Measurements from ENCODE around the gene NR2C1.

Gene NR2C1

GRCh38 chr12:95089462-95089861 lies 16.0 kb upstream of the NR2C1 start:
- Histone ChIP-seq H2AFZ (ENCODE audit: low read depth, low read length) (no peak overlapping the region), H3K27me3 (ENCODE audit: low read depth, low read length) (peaks cover 69% of the 10 kb centered on the region), H3K79me2 (ENCODE audit: low read length) (no peaks in the 10 kb centered on the region), H3K27ac (ENCODE audit: low read length) (no peak overlapping the region), H3K36me3 (replicated peaks; ENCODE audit: low read depth, low read length) (no peaks in the 10 kb centered on the region), H3K4me3 (ENCODE audit: low read length) (no peak overlapping the region), H4K20me1 (ENCODE audit: insufficient read depth, low read length) (peaks cover 27% of the 10 kb centered on the region; the same call in 1 of the 2 replicates), H3K4me1 (ENCODE audit: low read length) (peaks cover 45% of the 10 kb centered on the region), H3K9me3 (ENCODE audit: insufficient read depth, low read length) (no peaks in the 10 kb centered on the region), H3K9ac (ENCODE audit: low read length) (no peak overlapping the region), H3K4me2 (ENCODE audit: low read length) (no peak overlapping the region; the same call in 1 of the 2 replicates)
- no peak for TF ChIP-seq EZH2phosphoT487 (IDR thresholded peaks at IDR 0.05; ENCODE audit: low read depth)
- TF ChIP-seq CTCF (IDR thresholded peaks at IDR 0.05; ENCODE audit: low read depth, low read length): no peak

DNA sequence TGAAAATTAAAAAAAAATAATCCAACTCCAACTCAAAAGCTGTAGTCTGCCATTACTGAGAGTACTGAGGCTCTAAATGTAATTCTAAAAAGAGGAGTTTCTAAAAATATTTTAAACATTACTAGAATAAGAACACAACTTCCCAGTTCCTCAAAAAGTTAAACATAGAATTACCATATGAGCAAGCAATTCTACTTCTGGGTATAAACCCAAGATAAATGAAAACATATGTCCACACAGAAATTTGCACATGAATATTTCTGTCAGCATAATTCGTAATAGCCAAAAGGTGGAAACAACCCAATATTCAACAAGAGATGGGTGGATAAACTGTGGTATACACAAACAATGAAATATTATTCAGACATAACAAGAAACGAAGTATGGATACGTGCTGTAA lies 15.0 kb upstream of the NR2C1 start:
- peak overlapping the region; percentile 57 for H3K4me2 ChIP-seq (ENCODE audit: low read length)

GRCh38 chr12:95085612-95086011 lies 12.2 kb upstream of the NR2C1 start:
- Histone ChIP-seq H3K4me1 (ENCODE audit: low read length) (peaks cover 41% of the 10 kb centered on the region), H3K27ac (ENCODE audit: low read length) (no peak overlapping the region), H4K20me1 (ENCODE audit: insufficient read depth, low read length) (peaks cover 27% of the 10 kb centered on the region), H3K4me3 (ENCODE audit: low read length) (peak overlapping the region; percentile 32; the same call in 1 of the 2 replicates), H3K9me3 (ENCODE audit: insufficient read depth, low read length) (no peaks in the 10 kb centered on the region), H3K4me2 (ENCODE audit: low read length) (peak overlapping the region; percentile 57), H3K9ac (ENCODE audit: low read length) (no peak overlapping the region), H2AFZ (ENCODE audit: low read depth, low read length) (no peak overlapping the region), H3K27me3 (ENCODE audit: low read depth, low read length) (peaks cover 71% of the 10 kb centered on the region), H3K36me3 (replicated peaks; ENCODE audit: low read depth, low read length) (no peaks in the 10 kb centered on the region), H3K79me2 (ENCODE audit: low read length) (no peaks in the 10 kb centered on the region)
- TF ChIP-seq CTCF (IDR thresholded peaks at IDR 0.05; ENCODE audit: low read depth, low read length) (no peak), EZH2phosphoT487 (IDR thresholded peaks at IDR 0.05; ENCODE audit: low read depth) (no peak)

More for the DNA sequence above, 15.0 kb upstream of the NR2C1 start:
- Histone ChIP-seq H3K9ac (ENCODE audit: low read length) (no peak overlapping the region), H3K4me1 (ENCODE audit: low read length) (peaks cover 45% of the 10 kb centered on the region), H2AFZ (ENCODE audit: low read depth, low read length) (no peak overlapping the region), H3K79me2 (ENCODE audit: low read length) (no peaks in the 10 kb centered on the region), H3K9me3 (ENCODE audit: insufficient read depth, low read length) (no peaks in the 10 kb centered on the region), H3K27ac (ENCODE audit: low read length) (no peak overlapping the region), H3K27me3 (ENCODE audit: low read depth, low read length) (peaks cover 77% of the 10 kb centered on the region), H3K36me3 (replicated peaks; ENCODE audit: low read depth, low read length) (no peaks in the 10 kb centered on the region), H3K4me3 (ENCODE audit: low read length) (peak overlapping the region; percentile 48), H4K20me1 (ENCODE audit: insufficient read depth, low read length) (peaks cover 33% of the 10 kb centered on the region)
- TF ChIP-seq CTCF (IDR thresholded peaks at IDR 0.05; ENCODE audit: low read depth, low read length) (no peak), EZH2phosphoT487 (IDR thresholded peaks at IDR 0.05; ENCODE audit: low read depth) (peak; percentile 76; the same call in 1 of the 2 replicates)

DNA sequence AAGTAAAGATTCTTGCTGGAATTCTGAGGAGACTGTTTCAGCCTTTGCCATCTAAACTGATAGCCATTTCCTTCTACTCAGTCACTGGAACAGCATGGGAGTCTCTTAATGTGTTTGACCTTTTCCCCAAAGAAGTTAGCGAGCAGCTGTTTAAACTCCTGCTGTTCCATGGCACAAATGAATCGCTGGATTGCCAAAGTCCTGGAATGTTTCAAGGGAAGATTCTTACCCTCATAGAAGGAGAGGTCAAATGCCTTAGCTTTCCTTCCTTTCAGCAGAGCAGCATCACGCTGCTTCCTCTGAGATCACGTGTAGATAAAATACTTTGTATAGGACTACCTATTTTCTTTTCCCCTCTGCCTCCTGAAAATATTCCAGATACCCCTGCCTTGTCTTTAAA lies 10.5 kb upstream of the NR2C1 start:
- no peaks in the 10 kb centered on the region for H3K36me3 ChIP-seq (replicated peaks; ENCODE audit: low read depth, low read length)
- no peak for TF ChIP-seq EZH2phosphoT487 (IDR thresholded peaks at IDR 0.05; ENCODE audit: low read depth)
- TF ChIP-seq CTCF (IDR thresholded peaks at IDR 0.05; ENCODE audit: low read depth, low read length): no peak
- no peaks in the 10 kb centered on the region for H3K9me3 ChIP-seq (ENCODE audit: insufficient read depth, low read length)
- H3K79me2 ChIP-seq (ENCODE audit: low read length): no peaks in the 10 kb centered on the region
- peaks cover 33% of the 10 kb centered on the region for H3K4me1 ChIP-seq (ENCODE audit: low read length)
- no peak overlapping the region for H2AFZ ChIP-seq (ENCODE audit: low read depth, low read length)
- H3K9ac ChIP-seq (ENCODE audit: low read length): no peak overlapping the region
- no peak overlapping the region for H3K4me2 ChIP-seq (ENCODE audit: low read length)
- H3K27me3 ChIP-seq (ENCODE audit: low read depth, low read length): peaks cover 68% of the 10 kb centered on the region
- no peak overlapping the region for H3K27ac ChIP-seq (ENCODE audit: low read length)
- peaks cover 17% of the 10 kb centered on the region for H4K20me1 ChIP-seq (ENCODE audit: insufficient read depth, low read length)
- H3K4me3 ChIP-seq (ENCODE audit: low read length): no peak overlapping the region
